Glomerular endothelial cell (primary cell): ENCODE measurements around the gene NUP210L. TPM values are rescaled to one million over a fixed set of nuclear protein-coding genes. Genes with fewer than 3 reads are reported as not detected.

Experiments used
- DNase-seq: peaks from one replicate; pipeline ENCODE4 v3.0.0-alpha.2; 2011; ENCODE audit warnings: low read depth, low spot score; ENCODE audit errors: extremely low read depth
- total RNA-seq: library from RNA; depleted of rRNA; stranded (reverse); fragments of >200 nt; gene quantifications from 2 replicates; pipeline ENCODE4 v1.2.3, GENCODE V29; 2015

Gene NUP210L
- total RNA-seq, 1 donor from 2014 or later: not detected

DNA sequence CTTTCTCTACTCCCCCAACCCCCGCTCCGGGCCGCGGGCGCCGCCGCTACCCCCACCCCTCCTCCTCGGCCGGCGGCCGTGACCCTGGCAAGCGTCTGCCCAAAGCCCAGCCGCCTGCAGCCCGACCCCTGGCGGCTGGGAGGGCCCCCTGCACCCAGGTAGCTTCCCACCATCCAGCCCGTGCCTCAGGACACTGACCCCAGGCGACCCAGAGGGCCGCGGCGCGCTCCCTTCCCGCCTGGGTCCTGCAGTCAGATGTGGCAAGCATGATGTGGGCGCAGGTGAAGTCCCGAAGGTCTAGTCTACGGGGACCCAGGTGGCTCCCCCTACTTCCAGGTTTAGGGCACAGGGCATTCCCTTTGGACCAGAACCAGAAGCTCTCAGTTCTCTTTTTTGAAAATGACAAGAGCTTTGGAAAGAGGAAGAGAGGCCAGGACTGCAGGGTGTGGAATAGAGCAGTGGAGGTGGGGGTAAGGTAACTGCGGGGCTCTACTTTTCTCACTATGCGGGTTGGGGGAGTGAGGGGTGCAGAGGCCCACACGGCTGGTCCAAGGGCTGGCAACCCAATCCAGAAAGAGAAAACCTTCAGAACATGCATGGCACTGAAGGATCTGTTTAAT lies 208.1 kb downstream of the NUP210L start, which contains the start of gene DENND4B:
DENND4B (minus strand) TSS at position 97 of the 620 bp plus-strand sequence. CDS start 2,344 bp downstream, outside the sequence.
- no peak for DNase-seq

GRCh38 chr1:153945795-153946621 lies 208.9 kb downstream of the NUP210L start:
- DNase-seq: no peak

GRCh38 chr1:153945131-153945794 lies 209.6 kb downstream of the NUP210L start:
- no peak for DNase-seq

GRCh38 chr1:153944827-153945117 lies 210.1 kb downstream of the NUP210L start:
- no peak for DNase-seq

DNA sequence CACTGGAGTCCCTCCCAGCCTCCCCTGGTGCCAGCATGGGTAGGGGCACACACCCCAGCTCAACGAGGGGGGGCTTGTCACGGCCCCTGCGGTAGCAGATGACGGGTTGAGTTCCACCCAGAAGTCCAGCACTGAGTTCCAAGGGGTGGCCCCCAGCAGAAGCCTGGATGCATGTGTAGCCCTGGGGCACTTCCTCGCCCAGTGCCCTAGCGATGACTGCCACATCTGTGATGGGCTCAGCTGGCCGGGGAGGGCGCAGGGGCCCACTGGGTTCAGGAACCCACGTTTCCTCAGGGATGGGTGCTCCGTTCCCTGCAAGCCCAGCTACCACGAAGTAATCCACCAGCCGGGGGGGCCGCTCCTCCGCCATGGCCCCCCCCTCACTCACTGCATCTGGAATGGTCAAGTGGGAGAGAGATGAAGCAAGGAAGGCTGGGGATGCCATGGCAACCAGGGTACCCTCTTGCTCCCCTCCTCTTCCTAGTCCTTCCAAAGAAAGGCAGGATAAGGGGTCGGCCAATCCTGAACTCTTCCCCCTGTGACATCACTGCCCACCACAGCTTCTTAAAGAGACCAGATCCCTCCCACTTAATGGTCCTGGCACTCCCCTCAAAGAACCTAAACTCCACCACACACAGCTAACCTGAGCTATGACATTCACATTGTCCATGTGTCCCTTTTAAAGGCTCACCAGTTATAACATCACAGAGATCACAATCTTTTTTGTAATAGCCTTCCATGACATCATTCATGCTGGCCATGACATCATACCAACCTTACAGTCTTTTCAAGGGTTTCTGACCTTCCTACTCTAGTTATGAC lies 210.7 kb downstream of the NUP210L start:
- no peak for DNase-seq

- DNase-seq: no peak
These were observed 211.9 kb downstream of the NUP210L start for GRCh38 chr1:153942766-153943549.

Other genes with a start within 250 kb of the NUP210L start
- gene GATAD2B, start 232.1 kb downstream of the NUP210L start, total RNA-seq: 14.7 and 23.9 TPM in 2 replicates
- 32.7 and 43.7 TPM in 2 replicates for gene DENND4B, start 208.4 kb downstream of the NUP210L start, total RNA-seq
- gene CRTC2, start 196.5 kb downstream of the NUP210L start, total RNA-seq: 12.4 and 15.3 TPM in 2 replicates
- gene SLC39A1, start 191.5 kb downstream of the NUP210L start, total RNA-seq: 84.0 and 109 TPM in 2 replicates
- 5.4 and 10.5 TPM in 2 replicates for gene CREB3L4, start 187.2 kb downstream of the NUP210L start, total RNA-seq
- gene JTB, start 177.4 kb downstream of the NUP210L start, total RNA-seq: 156 and 177 TPM in 2 replicates
- 72.6 and 77.4 TPM in 2 replicates for gene RAB13, start 168.7 kb downstream of the NUP210L start, total RNA-seq
- gene RPS27, start 164.3 kb downstream of the NUP210L start, total RNA-seq: 1,011 and 1,806 TPM in 2 replicates
- gene TPM3, start 37.0 kb upstream of the NUP210L start, total RNA-seq: 712 and 835 TPM in 2 replicates
- gene CFAP141, start 51.3 kb upstream of the NUP210L start, total RNA-seq: not detected in 2 replicates
- 95.6 and 120 TPM in 2 replicates for gene UBAP2L, start 65.9 kb upstream of the NUP210L start, total RNA-seq
- 53.8 and 68.1 TPM in 2 replicates for gene HAX1, start 117.6 kb upstream of the NUP210L start, total RNA-seq
- not detected in 2 replicates for gene AQP10, start 166.0 kb upstream of the NUP210L start, total RNA-seq
- 65.3 and 75.4 TPM in 2 replicates for gene ATP8B2, start 170.5 kb upstream of the NUP210L start, total RNA-seq